HG03442 (cell line): ENCODE data around the gene MPZL2.
"Not testable (repeated sequence)": the region's sequence is repeated elsewhere in the genome, so short reads cannot be mapped to it uniquely, and the experiment has no call there.

Source experiments
- ATAC-seq: cut with Tn5 transposase; IDR thresholded peaks from one replicate; pipeline ENCODE4 v1.9.1; 2021; ENCODE audit warnings: mild to moderate bottlenecking, moderate library complexity; ENCODE audit not compliant: unreplicated experiment

MPZL2 gene

DNA sequence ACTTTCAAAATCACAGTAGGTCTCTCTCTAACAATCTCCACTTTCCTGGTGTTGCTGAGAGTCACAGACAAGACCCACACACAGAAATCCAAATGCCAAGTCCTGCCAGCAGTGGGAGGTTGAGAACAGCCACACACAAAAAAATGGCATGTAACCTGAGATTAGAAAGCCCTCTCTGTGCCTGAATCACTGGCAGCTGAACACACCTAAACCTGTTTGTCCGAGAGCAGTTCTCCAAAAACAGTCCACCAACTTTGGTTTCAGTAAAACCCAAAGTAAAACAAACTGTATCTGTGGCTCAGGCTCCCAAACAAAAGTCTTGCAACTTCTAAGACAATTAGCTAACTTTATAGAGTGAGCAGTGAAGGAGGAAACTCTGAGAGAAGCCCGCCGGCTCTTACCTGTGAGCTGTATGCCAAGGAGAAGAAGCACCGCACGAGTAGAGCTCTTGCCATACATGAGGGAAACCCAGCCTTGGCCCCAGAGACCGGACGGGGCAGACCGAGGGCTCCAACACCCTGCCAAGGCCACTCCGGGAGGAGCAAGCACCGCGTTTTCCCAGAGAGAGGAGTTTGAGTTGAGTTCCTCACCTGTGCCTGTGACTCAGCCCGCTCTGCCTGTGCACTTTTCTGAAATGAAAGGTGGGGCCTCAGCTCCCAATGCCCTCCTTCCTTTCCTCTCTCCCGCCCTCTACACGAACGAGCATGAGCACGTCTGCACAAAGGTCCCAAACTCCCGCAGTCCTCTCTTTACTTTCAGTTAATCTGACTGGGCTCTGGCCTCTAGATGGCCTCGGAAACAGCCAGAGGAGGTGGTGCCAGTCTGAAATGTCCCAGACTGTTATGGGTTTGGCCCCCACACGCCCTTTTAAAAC, at the start of gene MPZL2:
MPZL2 (minus strand) TSS at position 603 of the 874 bp plus-strand sequence; CDS start at position 459, 144 bp downstream.
- no peak for ATAC-seq

DNA sequence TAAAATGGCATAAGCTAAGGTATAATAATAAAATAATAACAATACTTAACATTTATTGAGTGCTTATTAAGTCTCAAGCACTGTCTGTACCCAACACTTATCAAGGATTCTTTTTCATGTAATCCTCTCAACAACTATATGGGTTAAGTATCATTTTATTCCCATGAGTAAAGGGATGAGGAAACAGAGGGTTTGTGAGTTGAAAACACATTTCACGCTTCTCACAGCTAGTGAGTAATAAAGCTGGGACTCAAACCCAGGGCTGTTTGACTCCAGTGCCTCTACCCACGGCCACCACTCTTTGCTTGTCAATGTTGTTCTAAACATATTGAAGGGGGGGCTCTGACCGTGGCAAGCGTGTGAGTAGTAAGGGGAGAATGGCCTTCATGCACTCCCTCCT, 49.1 kb upstream of the MPZL2 start:
- ATAC-seq = no peak

DNA sequence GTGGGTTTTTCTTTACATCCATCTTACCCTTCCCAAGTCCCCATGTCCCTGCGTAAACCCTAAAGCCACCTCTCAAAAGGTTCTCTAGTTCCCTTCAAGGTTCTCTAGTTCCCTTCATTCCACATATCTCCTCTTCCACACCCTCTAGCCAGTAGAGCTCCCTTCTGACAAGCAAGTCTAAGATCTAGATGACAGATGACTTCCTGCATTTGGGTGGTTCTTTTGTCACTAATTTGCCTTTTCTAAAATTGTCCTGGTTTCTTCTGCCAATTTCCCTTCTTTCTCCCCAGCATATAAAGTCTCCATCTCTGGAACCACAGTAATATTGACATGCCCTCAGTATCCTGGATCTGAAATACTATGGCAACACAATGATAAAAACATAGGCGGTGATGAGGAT, 48.2 kb upstream of the MPZL2 start:
- ATAC-seq = no peak

DNA sequence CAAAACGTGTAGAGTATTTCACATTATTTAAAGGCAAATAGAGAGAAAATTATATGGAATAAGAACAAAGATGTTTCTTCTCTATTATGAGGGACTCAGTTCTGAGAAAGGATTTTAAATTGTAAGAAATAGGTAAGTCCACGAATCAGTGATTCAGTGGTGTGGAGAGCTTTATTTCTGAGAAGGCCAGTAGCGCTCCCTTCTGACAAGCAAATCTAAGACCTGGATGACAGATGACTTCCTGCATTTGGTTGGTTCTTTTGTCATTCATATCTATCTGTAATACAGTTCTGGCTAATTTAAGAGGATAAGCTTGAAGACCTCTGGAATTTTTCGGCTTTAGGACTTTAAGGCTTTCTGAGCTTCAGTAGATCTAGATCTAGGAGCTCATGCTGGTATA, 47.4 kb upstream of the MPZL2 start:
- ATAC-seq = no peak

DNA sequence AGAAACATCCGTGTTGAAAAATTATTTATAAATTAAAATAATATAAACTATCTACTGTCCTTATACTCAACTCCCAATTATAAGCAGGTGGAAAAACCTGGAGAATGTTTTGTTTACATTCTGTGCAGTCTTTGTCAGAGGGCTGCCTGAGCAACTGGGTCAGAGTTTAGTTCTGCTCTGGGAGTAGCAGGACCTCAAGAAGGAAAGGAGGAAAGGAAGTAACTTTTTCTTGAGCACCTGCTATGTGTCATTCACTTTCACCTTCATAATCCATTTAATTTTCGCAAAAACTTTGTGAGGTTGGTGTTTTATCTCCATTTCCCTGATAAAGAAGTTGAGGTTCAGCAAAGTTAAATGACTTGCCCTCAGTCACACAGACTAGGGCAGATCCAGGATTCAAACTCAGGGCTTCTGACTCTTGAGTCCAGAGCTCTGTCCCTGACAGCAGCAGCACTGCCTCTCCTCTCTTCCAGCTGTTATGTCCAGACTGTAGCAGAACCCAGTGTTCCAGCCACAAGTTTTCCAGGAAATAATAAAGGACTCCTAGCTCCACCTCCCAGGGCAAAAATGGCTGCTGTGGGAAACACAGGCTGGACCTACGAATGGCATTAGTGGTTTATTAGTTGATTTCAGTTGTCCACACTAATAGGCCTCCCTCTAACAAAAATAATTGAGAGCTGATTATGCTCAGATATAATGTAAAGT, 46.8 kb upstream of the MPZL2 start:
- ATAC-seq = no peak

DNA sequence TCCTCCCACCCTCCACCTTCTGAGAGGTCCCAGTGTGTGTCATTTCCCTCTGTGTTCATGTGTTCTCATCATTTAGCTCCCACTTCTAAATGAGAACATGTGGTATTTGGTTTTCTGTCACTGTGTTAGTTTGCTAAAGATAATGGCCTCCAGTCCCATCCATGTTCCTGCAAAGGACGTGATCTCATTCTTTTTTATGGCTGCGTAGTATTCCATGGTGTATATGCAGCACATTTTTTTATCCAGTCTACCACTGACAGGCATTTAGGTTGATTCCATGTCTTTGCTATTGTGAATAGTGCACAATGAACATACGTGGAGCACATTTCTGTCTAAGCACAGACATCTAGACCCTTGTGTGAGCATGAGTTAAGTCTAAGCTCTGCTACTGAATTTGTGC, 46.2 kb upstream of the MPZL2 start:
- ATAC-seq = no peak

DNA sequence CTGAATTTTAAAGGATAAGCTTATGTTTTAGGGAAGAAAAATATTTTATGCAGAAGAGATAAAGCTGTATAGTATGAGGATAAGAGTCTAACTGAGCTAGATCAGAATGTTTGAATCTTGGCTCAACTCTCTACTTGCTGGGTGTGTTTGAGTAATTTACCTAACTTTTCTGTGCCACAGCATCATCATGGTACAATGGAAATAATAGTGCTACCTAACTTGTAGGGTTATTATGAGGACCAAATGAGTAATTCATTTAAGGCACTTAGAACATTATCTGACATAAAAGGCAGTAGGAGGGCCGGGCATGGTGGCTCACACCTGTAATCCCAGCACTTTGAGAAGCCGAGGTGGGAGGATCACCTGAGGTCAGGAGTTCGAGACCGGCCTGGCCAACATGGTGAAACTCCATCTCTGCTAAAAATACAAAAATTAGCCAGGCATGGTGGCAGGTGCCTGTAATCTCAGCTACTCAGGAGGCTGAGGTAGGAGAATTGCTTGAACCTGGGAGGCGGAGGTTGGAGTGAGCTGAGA, 45.0 kb upstream of the MPZL2 start:
- ATAC-seq = not testable (repeated sequence)

DNA sequence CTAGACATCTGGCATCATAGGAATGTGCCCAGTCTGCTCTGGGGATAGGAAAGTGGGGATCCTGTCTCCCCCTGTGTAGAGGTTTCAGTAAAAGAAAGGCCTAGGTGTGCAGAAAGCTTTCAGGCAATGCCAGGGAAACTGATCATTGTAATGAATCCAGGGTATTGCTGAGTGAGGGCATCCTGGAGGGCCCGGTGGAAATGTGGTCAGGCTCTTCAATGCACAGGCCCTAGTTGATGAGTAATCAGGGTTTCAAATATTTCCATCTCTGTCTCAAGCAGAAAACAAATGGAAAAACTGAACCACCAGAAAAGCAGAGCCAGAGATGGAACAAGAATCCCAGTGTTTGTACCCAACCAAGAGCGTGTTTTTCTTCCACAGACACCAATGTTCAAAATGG, 42.5 kb upstream of the MPZL2 start:
- no peak for ATAC-seq

DNA sequence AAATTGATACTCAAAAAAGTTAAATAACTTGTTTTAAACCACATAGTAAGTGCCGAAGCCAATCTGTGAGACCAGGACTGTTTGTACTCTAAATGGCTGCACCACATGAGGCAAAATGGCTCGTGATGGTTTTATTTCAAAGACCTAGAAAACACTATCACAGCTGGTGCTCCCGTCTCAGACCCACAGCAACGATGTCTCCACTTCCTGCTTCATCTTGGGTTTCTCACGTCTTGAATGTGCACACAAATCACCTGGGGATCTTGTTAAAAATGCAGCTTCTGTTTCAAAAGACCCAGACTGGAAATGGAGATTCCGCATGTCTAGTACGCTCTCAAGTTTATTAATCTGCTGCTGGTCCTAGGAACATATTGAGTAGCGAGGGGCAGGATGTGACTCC, 41.6 kb upstream of the MPZL2 start:
- no peak for ATAC-seq

DNA sequence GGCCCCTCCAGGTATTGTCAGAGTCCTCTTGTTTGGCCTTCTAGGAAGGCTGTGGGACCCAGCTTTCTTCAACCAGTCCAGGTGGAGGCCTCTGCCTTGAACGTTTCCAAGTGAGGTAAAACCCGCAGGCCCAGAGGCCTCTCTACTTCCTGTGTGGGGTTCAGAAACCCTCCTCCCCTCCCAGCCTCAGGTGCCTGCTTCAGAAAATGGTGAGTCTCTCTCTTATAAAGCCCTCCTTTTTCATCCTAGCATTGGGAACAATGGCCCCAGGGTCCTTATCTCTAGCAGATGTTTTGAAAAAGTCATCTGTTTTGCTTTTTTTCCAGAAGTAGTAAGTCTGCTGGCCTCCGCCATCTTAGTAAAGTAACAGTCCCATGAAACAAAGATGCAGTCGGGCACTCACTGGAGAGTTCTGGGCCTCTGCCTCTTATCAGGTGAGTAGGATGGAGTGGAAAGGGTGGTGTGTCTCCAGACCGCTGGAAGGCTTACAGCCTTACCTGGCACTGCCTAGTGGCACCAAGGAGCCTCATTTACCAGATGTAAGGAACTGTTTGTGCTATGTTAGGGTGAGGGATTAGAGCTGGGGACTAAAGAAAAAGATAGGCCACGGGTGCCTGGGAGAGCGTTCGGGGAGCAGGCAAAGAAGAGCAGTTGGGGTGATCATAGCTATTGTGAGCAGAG, 40.6 kb upstream of the MPZL2 start, which contains the start of gene CD3E:
CD3E (plus strand) TSS at position 163 of the 681 bp plus-strand sequence; CDS start at position 386, 223 bp downstream.
- no peak for ATAC-seq

DNA sequence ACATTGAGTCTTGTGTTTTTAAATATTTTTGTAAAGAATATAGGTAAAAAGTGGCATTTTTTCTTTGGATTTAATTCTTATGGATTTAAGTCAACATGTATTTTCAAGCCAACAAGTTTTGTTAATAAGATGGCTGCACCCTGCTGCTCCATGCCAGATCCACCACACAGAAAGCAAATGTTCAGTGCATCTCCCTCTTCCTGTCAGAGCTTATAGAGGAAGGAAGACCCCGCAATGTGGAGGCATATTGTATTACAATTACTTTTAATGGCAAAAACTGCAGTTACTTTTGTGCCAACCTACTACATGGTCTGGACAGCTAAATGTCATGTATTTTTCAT, 40.1 kb upstream of the MPZL2 start:
- ATAC-seq = no peak

DNA sequence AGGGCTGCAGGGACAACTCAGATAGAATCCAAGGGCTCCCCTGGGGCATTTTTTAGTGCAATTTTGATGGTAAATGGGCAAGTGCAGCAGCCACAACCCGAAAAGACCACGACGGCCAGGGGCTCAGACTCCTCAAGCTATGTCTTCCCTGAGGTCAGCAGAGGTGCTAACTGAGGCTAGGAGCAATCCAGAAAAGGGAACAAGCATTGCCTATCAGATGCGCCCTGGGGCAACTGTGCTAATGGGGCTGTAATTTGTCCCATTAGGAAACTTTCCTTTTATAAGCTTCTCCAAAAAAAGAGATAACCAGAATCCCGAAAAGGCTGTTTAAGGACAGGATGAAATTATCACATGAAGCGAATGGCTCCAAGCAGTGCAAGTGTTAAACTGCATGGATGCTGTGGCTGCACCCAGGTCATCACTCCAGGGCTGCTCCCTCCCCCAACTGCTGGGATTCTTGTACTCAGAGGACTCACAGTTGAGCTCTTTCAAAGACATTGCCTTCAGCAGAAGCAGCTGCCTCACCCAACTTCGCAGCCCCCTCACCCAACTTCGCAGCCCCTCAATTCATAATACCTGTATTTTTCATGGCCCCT, 37.6 kb upstream of the MPZL2 start:
- ATAC-seq = no peak

DNA sequence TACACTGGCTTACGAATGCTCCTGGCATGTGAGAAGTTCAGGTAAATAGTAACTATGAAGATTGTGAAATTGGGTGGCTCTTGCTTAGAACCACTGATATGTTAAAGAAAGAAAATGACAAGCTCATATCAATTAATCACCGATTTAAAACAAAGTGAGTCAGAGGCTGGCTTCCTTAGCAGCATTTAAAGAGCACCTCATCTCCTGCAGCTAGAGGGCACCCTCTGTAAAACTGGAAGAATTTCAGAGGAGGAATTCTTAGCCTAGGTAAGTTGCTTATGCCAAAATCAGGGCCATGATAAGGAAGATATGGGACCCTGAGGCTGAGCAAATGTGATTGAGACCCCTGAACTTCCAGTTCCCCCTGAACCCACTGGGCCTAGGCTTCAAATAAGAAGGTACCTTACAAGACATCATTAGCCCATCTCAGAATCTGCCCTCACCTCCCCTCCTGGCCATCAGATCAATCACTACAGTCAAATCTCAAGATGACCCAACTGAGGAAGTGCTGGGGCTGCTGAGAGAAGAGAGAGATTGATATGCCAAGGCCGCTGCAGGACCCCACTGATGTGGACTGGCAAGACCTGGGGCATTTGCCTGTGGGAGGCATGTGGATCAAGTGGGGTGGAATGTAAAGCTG, 31.8 kb upstream of the MPZL2 start:
- no peak for ATAC-seq

DNA sequence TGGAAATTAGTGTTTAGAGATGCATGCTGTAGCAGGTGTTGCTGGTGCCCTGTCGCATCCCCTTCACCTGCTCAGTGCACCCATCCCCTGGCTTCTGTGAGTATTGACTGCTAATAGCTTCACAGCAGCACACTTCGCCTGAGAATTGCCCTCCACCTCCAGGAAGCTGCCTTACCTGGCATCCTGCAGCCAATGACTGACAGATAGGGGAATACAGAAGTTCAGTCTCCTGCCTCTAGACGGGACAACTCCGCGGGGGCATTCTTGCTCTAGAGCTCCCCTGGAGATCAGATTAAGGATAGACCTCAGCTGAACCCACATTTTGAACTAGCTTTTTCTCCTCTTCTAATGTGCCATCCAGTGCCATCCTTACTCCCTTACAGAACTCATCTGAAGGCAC, 31.1 kb upstream of the MPZL2 start:
- no peak for ATAC-seq

DNA sequence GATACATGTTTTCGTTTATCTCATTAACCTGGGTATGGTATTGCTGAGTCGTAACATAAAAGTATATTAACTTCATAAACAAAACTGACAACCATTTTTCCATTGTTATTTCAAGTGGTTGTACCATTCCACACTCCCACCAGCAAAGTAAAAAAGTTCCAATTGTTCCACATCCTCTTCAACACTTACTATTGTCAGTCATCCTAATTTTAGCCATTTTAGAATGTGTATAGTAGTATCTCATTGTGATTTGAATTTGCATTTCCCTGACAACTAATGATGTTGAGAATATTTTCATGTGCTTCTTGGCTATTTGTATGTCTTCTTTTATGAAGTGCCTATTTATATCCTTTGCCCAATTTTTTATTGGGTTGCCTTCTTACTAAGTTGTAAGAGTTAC, 30.0 kb upstream of the MPZL2 start:
- no peak for ATAC-seq

DNA sequence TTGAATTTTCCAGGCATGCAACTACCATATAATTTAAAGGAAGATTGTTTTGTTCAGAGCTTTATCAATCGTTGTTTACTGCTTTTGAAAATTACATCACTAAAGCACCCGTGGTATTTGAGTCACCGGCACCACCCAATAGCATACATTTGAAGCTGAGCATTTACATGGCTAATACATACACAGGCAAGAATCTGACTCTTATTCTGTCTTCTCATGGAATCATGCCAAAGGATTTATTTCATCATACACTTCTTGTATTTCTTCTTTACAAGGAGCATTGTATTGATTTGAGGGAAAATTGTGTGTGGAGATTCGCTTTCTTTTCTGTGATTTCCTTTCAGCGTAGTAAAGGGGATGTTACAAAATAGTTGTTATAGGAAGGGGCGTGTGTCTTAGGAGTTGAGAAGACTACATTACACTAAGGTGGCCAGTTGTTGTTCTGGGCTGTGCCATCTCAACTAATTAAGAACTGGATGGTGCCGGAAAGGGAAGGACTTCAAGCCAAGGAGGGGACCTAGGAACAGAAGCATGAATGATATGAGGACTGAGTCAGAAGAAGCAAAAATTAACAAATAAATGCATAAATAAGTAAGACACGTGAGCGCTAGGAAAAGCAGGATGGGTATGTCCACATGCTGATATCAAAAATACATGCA, 27.5 kb upstream of the MPZL2 start:
- no peak for ATAC-seq

DNA sequence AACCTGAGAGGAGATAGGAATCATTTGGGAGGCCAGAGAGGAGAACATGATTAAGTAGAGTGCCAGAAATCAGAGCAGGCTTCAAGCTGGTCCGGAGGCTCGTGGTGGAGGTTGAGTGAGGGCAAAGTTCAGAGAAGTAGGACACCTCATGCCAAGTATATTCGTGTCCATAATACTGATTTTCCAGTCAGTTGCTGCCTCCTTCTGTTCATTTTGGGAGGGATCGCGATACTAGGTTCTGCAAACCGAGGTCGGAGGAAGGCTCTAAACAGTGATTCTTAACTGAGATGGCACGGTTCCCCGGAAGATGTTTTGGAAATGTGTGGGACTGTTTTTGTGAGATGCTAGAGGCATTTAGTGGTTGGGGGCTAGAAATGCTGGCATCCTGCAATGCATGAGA, 26.8 kb upstream of the MPZL2 start:
- ATAC-seq = no peak

DNA sequence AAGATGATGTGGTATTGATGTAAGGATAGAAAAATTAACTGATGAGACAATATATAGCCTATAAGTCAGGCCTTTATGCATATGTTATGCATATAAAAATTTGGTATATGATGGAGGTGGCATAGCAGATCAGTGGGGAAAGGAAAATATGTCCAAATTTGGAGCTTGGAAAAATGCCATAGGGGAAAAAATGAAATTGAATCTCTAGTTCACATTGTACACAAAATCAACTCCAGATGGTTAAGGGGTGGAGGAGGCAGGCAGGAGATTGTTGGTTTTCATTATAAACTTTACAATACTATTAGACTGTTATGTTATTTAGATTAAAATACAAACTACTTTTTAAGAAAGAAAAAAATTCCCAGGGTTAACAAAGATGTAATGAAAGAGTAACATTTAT, 25.3 kb upstream of the MPZL2 start:
- no peak for ATAC-seq

DNA sequence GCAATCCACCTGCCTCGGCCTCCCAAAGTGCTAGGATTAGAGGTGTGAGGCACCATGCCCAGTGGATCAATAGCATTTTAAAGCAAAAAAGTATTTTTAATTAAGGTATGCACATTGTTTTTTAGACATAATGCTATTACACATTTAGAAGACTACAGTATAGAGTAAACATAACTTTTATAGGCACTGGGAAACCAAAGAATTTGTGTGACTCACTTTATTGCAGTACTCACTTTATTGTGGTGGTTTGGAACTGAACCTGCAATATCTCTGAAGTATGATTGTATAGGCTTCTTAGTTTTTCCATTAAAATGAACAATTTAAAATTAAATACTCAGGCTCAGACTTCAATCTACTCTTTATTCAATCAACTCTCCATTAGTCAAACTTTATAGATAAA, 22.9 kb upstream of the MPZL2 start:
- no peak for ATAC-seq

DNA sequence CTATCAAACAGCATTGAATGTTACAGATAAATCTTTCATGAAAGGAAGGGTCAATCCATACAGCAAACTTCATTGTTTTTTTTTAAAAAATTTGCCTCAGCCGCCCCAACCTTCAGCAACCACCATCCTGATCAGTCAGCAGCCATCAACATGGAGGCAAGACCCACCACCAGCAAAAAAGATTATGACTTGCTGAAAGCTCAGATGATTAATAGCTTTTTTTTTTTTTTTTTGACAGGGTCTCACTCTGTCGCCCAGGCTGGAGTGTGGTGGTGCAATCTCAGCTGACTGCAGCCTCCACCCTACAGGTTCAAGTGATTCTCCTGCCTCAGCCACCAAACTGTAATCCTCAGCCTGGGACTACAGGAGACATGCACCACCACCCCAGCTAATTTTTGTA, 22.4 kb upstream of the MPZL2 start:
- no peak for ATAC-seq
